ENCODE data around the gene LDLRAD4. TPM values are rescaled to one million over a fixed set of nuclear protein-coding genes. Genes with fewer than 3 reads are reported as not detected.
A peak's percentile ranks its signal among the peaks of the same experiment; 100 is the strongest.

The LDLRAD4 gene
- total RNA-seq, 1 donor from 2014 or later = 34.1 TPM

GRCh38 chr18:13272416-13272815 is 53.9 kb downstream of the LDLRAD4 start:
- no peak overlapping the region for H3K27ac Mint-ChIP-seq (ENCODE audit: unreplicated experiment)
- no peaks in the 10 kb centered on the region for H3K36me3 Mint-ChIP-seq (ENCODE audit: low read depth, unreplicated experiment)
- DNase-seq (ENCODE audit: low spot score) = no peak

GRCh38 chr18:13273800-13274199 is 55.2 kb downstream of the LDLRAD4 start:
- H3K9me3 Mint-ChIP-seq (ENCODE audit: unreplicated experiment) = no peaks in the 10 kb centered on the region
- TF ChIP-seq CTCF (IDR thresholded peaks at IDR 0.05; ENCODE audit: unreplicated experiment) = no peak
- no peak overlapping the region for H3K4me3 Mint-ChIP-seq (ENCODE audit: unreplicated experiment)
- H3K4me1 Mint-ChIP-seq (ENCODE audit: unreplicated experiment) = peaks cover 38% of the 10 kb centered on the region
- peaks cover 8% of the 10 kb centered on the region for H3K36me3 Mint-ChIP-seq (ENCODE audit: low read depth, unreplicated experiment)
- H3K27ac Mint-ChIP-seq (ENCODE audit: unreplicated experiment) = no peak overlapping the region
- DNase-seq (ENCODE audit: low spot score) = no peak
- no peaks in the 10 kb centered on the region for H3K27me3 Mint-ChIP-seq (ENCODE audit: unreplicated experiment)

More at GRCh38 chr18:13272416-13272815, 53.9 kb downstream of the LDLRAD4 start:
- TF ChIP-seq CTCF (IDR thresholded peaks at IDR 0.05; ENCODE audit: unreplicated experiment) = no peak
- Mint-ChIP-seq H3K4me3 (ENCODE audit: unreplicated experiment) (no peak overlapping the region), H3K9me3 (ENCODE audit: unreplicated experiment) (no peaks in the 10 kb centered on the region), H3K4me1 (ENCODE audit: unreplicated experiment) (peaks cover 45% of the 10 kb centered on the region), H3K27me3 (ENCODE audit: unreplicated experiment) (no peaks in the 10 kb centered on the region)

- DNase-seq (ENCODE audit: low spot score) = no peak
- H3K27me3 Mint-ChIP-seq (ENCODE audit: unreplicated experiment) = no peaks in the 10 kb centered on the region
- H3K27ac Mint-ChIP-seq (ENCODE audit: unreplicated experiment) = no peak overlapping the region
- no peak overlapping the region for H3K4me3 Mint-ChIP-seq (ENCODE audit: unreplicated experiment)
- H3K4me1 Mint-ChIP-seq (ENCODE audit: unreplicated experiment) = peaks cover 29% of the 10 kb centered on the region
- H3K36me3 Mint-ChIP-seq (ENCODE audit: low read depth, unreplicated experiment) = peaks cover 12% of the 10 kb centered on the region
- TF ChIP-seq CTCF (IDR thresholded peaks at IDR 0.05; ENCODE audit: unreplicated experiment) = no peak
- no peaks in the 10 kb centered on the region for H3K9me3 Mint-ChIP-seq (ENCODE audit: unreplicated experiment)
These were observed 56.5 kb downstream of the LDLRAD4 start for GRCh38 chr18:13275075-13275474.

- Mint-ChIP-seq H3K4me1 (ENCODE audit: unreplicated experiment) (peaks cover 37% of the 10 kb centered on the region), H3K27me3 (ENCODE audit: unreplicated experiment) (peaks cover 2% of the 10 kb centered on the region), H3K27ac (ENCODE audit: unreplicated experiment) (peak overlapping the region; percentile 90), H3K36me3 (ENCODE audit: low read depth, unreplicated experiment) (peaks cover 15% of the 10 kb centered on the region), H3K9me3 (ENCODE audit: unreplicated experiment) (no peaks in the 10 kb centered on the region), H3K4me3 (ENCODE audit: unreplicated experiment) (peak overlapping the region; percentile 10)
- DNase-seq (ENCODE audit: low spot score) = no peak
- no peak for TF ChIP-seq CTCF (IDR thresholded peaks at IDR 0.05; ENCODE audit: unreplicated experiment)
These were observed 58.3 kb downstream of the LDLRAD4 start for GRCh38 chr18:13276530-13277520.

GRCh38 chr18:13278062-13278630 is 59.6 kb downstream of the LDLRAD4 start:
- peaks cover 2% of the 10 kb centered on the region for H3K27me3 Mint-ChIP-seq (ENCODE audit: unreplicated experiment)
- no peak for DNase-seq (ENCODE audit: low spot score)
- peaks cover 37% of the 10 kb centered on the region for H3K4me1 Mint-ChIP-seq (ENCODE audit: unreplicated experiment)
- peak overlapping the region; percentile 78 for H3K27ac Mint-ChIP-seq (ENCODE audit: unreplicated experiment)
- H3K4me3 Mint-ChIP-seq (ENCODE audit: unreplicated experiment) = peak overlapping the region; percentile 44
- H3K36me3 Mint-ChIP-seq (ENCODE audit: low read depth, unreplicated experiment) = peaks cover 20% of the 10 kb centered on the region
- H3K9me3 Mint-ChIP-seq (ENCODE audit: unreplicated experiment) = no peaks in the 10 kb centered on the region
- TF ChIP-seq CTCF (IDR thresholded peaks at IDR 0.05; ENCODE audit: unreplicated experiment) = no peak
